GM18907 (cell line): Measurements from ENCODE around the gene PNCK.
"Not testable (repeated sequence)": the region's sequence is repeated elsewhere in the genome, so short reads cannot be mapped to it uniquely, and the experiment has no call there.

Source experiments
- ATAC-seq: cut with Tn5 transposase; IDR thresholded peaks from one replicate; pipeline ENCODE4 v1.9.1; 2021; ENCODE audit warnings: mild to moderate bottlenecking, moderate library complexity; ENCODE audit not compliant: unreplicated experiment

The PNCK gene

GRCh38 chrX:153673428-153674218 is at the start of gene PNCK:
PNCK (minus strand) TSS chrX:153673813; CDS start chrX:153673076, 737 bp downstream.
- no peak for ATAC-seq

GRCh38 chrX:153722704-153723350 is 49.2 kb upstream of the PNCK start:
- ATAC-seq = no peak

- ATAC-seq = no peak
Observed at GRCh38 chrX:153719701-153720100, 46.1 kb upstream of the PNCK start.

GRCh38 chrX:153719238-153719637 is 45.6 kb upstream of the PNCK start:
- no peak for ATAC-seq

- no peak for ATAC-seq
Observed at GRCh38 chrX:153717445-153717844, 43.8 kb upstream of the PNCK start.

- ATAC-seq = no peak
Observed at GRCh38 chrX:153714256-153714655, 40.6 kb upstream of the PNCK start.

- no peak for ATAC-seq
Observed at GRCh38 chrX:153709726-153710674, 36.4 kb upstream of the PNCK start.

GRCh38 chrX:153708415-153708814 is 34.8 kb upstream of the PNCK start:
- ATAC-seq = no peak

GRCh38 chrX:153707406-153707805 is 33.8 kb upstream of the PNCK start:
- no peak for ATAC-seq

- no peak for ATAC-seq
Observed at GRCh38 chrX:153706799-153707198, 33.2 kb upstream of the PNCK start.

GRCh38 chrX:153705403-153706060 is 31.9 kb upstream of the PNCK start:
- ATAC-seq = not testable (repeated sequence)

- ATAC-seq = not testable (repeated sequence)
Observed at GRCh38 chrX:153704631-153705402, 31.2 kb upstream of the PNCK start.

GRCh38 chrX:153704021-153704526 is 30.5 kb upstream of the PNCK start:
- no peak for ATAC-seq

GRCh38 chrX:153703036-153703370 is 29.4 kb upstream of the PNCK start:
- ATAC-seq = no peak

- no peak for ATAC-seq
Observed at GRCh38 chrX:153702336-153703035, 28.9 kb upstream of the PNCK start.

- no peak for ATAC-seq
Observed at GRCh38 chrX:153701706-153702105, 28.1 kb upstream of the PNCK start.

GRCh38 chrX:153700967-153701366 is 27.4 kb upstream of the PNCK start:
- ATAC-seq = no peak

GRCh38 chrX:153700376-153700945 is 26.8 kb upstream of the PNCK start:
- no peak for ATAC-seq

- not testable (repeated sequence) for ATAC-seq
Observed at GRCh38 chrX:153699784-153700371, 26.3 kb upstream of the PNCK start.
